HFF-Myc (cell line): ENCODE data around the gene PTPRC.

Experiments used
- DNase-seq: peaks from one replicate; pipeline ENCODE4 v3.0.0-alpha.2; 2011; ENCODE audit warnings: low read depth; ENCODE audit errors: extremely low read depth
- H3K4me3 ChIP-seq: replicated peaks from 2 replicates; pipeline ENCODE4 v1.5.1; 2011; ENCODE audit warnings: low read depth, mild to moderate bottlenecking, control low read depth, low read length
- TF ChIP-seq, protein P1 (sequence below): IDR thresholded peaks from 2 replicates; pipeline ENCODE4 v1.5.1; 2012; ENCODE audit warnings: mild to moderate bottlenecking, low read depth, low read length, control low read depth; ENCODE audit errors: missing control alignments

The PTPRC gene

DNA sequence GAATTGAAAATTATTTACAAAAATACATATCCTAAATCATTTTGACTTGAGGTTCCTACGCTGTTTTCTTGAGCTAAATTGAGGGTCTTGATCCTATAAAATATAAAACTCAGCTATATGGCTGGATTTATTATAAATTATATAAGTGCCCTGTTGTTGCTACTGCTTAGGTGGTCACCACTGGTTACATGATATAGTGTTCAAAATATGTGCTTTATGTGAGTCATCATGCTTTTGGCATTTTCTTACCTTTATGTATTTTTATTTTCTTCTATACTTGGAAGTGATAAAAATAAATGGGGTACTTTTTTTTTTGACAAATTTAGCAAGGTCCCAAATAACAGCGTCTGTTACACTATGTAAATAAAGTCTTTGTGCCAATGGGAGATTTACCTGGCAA, 31.1 kb upstream of the PTPRC start:
- no peak overlapping the region for H3K4me3 ChIP-seq
- no peak for DNase-seq
- TF ChIP-seq, protein P1, sequence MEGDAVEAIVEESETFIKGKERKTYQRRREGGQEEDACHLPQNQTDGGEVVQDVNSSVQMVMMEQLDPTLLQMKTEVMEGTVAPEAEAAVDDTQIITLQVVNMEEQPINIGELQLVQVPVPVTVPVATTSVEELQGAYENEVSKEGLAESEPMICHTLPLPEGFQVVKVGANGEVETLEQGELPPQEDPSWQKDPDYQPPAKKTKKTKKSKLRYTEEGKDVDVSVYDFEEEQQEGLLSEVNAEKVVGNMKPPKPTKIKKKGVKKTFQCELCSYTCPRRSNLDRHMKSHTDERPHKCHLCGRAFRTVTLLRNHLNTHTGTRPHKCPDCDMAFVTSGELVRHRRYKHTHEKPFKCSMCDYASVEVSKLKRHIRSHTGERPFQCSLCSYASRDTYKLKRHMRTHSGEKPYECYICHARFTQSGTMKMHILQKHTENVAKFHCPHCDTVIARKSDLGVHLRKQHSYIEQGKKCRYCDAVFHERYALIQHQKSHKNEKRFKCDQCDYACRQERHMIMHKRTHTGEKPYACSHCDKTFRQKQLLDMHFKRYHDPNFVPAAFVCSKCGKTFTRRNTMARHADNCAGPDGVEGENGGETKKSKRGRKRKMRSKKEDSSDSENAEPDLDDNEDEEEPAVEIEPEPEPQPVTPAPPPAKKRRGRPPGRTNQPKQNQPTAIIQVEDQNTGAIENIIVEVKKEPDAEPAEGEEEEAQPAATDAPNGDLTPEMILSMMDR, result no peak

DNA sequence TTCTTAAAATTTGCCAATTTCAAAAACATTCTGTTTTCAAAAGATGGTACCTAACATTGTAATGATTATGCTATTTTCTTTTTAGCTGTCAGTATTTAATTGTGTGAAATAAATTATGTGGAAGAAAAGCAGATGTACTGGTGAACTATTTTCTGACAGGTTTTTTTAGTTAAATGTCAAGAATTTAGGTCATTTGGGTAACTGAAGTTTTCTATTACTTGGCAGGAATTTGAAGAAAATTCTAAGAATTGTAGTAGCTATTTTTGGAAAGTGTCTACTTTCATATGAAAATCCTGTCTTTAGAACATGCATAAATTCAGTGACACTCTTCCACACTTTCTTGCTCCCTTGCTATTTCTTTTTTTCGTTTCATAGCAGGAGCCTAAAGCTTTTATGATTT, 28.5 kb upstream of the PTPRC start:
- no peak overlapping the region for H3K4me3 ChIP-seq
- TF ChIP-seq, protein P1, result no peak
- no peak for DNase-seq

DNA sequence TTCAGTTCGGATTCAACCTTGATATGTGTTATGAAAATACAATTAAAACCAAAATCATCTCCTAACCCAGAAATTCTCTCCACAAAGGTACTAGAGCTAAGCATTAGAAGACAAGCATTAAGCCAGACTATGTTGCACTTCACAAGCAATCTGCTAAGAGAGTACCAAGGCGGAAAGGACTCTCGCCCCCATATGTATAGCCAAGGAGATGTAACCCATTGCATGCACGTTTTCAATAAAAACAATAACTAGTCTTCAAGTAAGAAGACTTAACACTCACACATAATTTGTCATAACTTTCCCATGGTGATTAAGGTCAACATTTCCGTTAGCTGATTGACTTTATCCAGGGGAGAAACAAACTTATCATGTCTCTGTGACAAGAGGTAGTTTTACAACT, 27.6 kb upstream of the PTPRC start:
- no peak for DNase-seq
- TF ChIP-seq, protein P1, result no peak
- H3K4me3 ChIP-seq, result no peak overlapping the region

DNA sequence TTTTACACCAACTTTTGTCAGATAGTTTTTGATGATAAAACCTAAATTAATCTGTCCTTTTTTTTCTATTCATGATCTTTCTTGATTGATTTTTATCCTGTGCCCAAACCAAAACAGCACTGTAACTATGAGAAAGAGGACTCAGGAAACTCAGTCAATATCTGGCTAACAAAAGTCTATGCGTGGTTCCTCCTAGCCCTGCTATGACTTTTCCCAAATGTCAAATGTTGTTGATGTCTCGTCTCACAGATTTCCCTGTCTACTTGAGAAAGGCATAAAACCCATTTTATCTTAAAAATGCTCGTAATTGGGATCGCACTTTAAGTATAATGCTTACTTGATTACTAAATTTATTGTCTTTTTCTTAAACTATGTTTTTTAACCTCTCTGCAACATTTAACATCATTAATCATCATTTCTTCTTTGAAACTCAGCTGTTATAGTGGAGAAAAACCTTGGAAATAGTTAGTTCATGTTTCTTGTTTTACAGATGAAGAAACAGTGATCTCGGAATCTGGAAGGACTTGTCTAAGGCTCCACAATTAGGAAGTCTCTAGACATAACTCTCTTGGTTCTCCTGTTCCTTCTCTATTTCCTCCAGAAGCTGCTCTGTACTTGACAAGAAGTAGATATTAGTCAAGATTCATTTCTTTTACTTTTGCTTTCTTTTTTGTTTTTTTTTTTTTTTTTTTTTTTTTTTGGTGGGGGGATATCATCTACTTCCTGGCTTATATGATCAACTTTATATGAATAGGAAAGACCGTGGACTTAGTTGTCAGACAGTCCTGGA, 26.2 kb upstream of the PTPRC start:
- DNase-seq, result no peak
- no peak overlapping the region for H3K4me3 ChIP-seq
- TF ChIP-seq, protein P1, result no peak

DNA sequence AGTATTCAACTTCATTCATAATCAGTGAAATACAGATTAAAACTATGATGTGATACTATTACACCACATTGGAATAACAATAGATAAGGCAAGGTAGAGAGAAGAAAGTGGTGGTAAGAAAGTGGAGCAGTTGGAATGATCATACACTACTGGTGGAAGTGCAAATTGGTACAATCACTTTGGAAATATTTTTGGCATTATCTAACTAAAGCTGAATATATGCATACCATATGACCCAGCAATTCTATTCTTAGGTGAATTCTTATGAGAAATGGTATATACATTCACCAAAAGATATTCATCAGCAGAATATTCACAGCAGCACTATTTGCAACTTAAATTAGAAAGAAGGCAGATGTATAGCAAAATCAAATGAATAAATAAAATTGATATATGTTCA, 21.4 kb upstream of the PTPRC start:
- TF ChIP-seq, protein P1, result no peak
- no peak overlapping the region for H3K4me3 ChIP-seq
- DNase-seq, result no peak

DNA sequence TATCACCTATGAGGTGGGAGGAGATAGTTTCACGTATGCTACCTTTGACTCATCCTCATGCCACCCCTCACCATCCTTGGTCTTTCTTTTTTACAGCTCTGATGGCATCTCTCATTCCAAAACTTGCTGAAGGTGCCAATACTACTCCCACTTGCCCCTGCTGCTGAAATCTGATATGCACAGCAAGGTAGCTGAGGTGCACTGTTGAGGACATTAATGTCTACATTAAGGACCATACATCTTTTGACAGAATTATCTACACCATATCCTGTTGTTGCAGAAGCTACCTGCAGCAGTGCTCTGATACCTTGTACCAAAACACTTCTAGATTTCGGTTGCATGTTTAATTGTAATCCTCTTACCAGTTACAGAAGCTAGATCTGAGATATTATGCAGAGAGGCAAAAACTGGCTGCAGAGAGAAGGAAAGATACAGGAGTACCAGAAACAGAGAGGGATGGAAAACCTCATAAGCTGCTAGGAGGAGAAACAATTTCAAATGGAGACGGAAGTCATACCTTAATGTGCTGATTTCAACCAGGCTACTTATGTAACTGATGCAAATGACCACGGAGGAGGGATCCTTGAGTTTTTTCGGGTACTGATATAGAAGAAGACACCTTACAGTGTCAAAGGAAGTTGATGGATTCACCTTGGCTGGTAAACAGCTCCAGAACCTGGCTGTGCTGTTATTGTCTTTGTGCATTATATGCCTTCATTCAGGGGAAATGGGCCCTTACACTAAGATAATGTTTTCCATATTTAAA, 19.3 kb upstream of the PTPRC start:
- no peak overlapping the region for H3K4me3 ChIP-seq
- TF ChIP-seq, protein P1, result no peak
- DNase-seq, result no peak
